ENCODE results near the gene DOCK1.

Gene DOCK1

DNA sequence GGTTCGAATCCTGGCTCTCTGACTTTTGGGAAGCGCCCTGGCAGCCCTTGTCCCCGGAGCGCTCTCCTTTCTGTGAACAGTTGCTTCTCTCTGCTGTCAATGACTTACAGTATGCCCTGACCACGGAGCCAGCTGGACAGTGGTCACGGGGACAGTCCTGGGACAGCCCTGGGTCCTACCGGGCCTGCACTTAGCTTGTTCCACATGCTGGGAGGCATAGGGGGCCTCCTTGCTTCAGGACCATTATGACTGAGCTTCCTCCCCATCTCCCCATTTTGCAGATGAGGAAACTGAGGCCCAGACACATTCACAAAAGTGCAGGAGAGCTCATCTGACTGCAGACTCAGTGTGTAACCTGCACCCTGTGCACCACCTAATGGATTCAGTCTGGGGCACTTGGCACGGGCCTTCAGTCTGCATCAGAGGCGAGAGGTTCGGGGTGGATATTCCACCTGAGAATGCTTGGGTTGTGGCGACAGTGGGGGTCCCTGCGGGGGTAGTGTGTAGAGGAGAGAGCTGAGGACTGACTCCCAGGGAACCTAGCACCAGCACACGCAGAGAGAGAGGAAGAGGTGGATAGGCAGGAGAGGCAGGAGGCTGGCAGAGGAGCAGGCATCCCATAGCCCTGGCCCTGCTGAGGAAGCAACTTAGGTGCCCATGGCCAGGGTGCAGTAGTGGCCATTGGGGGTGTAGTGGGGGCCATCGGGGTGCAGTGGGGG, 1.6 kb downstream of the DOCK1 start:
- Histone ChIP-seq H3K9me3 (ENCODE audit: severe bottlenecking) (no peaks in the 10 kb centered on the region), H3K27me3 (ENCODE audit: insufficient read depth, low read depth, severe bottlenecking) (no peaks in the 10 kb centered on the region), H3K36me3 (no peaks in the 10 kb centered on the region), H3K4me3 (ENCODE audit: low read depth, low read length) (no peak overlapping the region), H3K27ac (no peak overlapping the region)
- no peak for DNase-seq
- TF ChIP-seq, protein P1, sequence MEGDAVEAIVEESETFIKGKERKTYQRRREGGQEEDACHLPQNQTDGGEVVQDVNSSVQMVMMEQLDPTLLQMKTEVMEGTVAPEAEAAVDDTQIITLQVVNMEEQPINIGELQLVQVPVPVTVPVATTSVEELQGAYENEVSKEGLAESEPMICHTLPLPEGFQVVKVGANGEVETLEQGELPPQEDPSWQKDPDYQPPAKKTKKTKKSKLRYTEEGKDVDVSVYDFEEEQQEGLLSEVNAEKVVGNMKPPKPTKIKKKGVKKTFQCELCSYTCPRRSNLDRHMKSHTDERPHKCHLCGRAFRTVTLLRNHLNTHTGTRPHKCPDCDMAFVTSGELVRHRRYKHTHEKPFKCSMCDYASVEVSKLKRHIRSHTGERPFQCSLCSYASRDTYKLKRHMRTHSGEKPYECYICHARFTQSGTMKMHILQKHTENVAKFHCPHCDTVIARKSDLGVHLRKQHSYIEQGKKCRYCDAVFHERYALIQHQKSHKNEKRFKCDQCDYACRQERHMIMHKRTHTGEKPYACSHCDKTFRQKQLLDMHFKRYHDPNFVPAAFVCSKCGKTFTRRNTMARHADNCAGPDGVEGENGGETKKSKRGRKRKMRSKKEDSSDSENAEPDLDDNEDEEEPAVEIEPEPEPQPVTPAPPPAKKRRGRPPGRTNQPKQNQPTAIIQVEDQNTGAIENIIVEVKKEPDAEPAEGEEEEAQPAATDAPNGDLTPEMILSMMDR (IDR thresholded peaks at IDR 0.05; ENCODE audit: low read depth, low read length): no peak

DNA sequence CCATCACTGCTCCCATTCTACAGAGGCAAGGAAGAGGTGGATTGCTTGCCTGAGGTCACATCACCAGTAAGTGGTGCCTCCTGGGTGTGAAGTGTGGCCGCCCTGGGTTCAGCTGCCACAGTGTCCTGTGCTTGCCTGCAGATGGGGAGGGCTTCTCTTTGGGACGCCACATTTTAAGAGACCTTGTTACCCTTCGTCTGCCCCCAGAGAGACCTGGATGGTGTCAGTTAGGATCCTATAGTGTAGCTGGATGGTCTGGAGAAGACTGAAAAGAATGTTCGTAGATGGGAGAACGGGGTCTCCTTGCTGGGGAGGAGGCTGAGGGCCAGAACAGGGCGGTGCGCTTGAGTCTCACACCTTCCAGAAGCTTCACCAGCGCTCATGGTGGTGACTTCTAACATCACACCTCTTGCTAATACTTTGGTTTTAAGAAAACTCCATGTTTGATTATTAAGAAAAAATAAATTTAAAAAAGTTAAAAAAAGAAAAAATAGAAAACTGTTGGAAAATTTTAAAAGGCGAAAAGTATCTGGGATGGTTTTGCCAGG, 2.3 kb downstream of the DOCK1 start:
- no peak for DNase-seq
- no peak overlapping the region for H3K4me3 ChIP-seq (ENCODE audit: low read depth, low read length)
- H3K27me3 ChIP-seq (ENCODE audit: insufficient read depth, low read depth, severe bottlenecking): no peaks in the 10 kb centered on the region
- no peaks in the 10 kb centered on the region for H3K36me3 ChIP-seq
- no peak overlapping the region for H3K27ac ChIP-seq
- H3K9me3 ChIP-seq (ENCODE audit: severe bottlenecking): no peaks in the 10 kb centered on the region
- TF ChIP-seq, protein P1 (IDR thresholded peaks at IDR 0.05; ENCODE audit: low read depth, low read length): no peak

DNA sequence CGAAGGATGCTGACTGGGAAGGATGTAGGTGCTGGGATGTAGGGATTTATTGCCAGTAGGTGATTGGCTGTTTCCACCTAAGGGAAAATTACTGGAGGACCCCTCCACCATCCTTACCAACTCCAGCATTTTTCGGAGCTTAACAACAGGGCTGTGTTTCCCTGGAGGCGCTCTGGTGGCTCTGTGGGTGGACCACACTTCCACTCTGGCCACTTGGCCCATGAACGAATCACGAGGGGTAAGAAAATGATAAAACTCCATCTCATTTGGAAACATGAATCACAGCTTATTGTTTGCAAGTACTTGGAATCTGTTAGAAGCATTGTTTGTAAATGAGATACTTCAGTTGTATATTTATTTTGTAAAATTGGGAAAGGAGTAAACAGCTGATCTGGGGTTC, 3.0 kb downstream of the DOCK1 start:
- Histone ChIP-seq H3K9me3 (ENCODE audit: severe bottlenecking) (no peaks in the 10 kb centered on the region), H3K4me3 (ENCODE audit: low read depth, low read length) (no peak overlapping the region), H3K27me3 (ENCODE audit: insufficient read depth, low read depth, severe bottlenecking) (no peaks in the 10 kb centered on the region), H3K27ac (no peak overlapping the region), H3K36me3 (no peaks in the 10 kb centered on the region)
- no peak for DNase-seq
- TF ChIP-seq, protein P1 (IDR thresholded peaks at IDR 0.05; ENCODE audit: low read depth, low read length): no peak

DNA sequence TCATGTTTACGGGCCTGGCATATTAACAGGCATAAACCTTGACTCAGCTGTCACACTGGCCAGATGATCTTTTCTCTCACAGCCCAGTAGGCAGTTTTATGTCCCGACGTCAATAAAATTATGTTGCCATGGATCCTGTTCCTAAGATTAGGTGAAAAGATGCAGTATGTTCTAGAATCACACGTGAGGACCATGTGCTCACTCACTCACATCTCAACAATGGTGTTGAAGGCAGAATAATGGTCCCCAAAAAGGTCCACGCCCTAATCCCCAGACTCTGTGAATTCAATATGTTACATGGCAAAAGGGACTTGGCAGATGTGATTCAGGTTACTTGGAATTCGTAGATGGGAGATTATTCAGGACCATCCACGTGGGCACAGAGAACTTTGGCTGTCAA, 3.5 kb downstream of the DOCK1 start:
- TF ChIP-seq, protein P1 (IDR thresholded peaks at IDR 0.05; ENCODE audit: low read depth, low read length): no peak
- DNase-seq: no peak
- H3K27ac ChIP-seq: no peak overlapping the region
- no peaks in the 10 kb centered on the region for H3K36me3 ChIP-seq
- no peak overlapping the region for H3K4me3 ChIP-seq (ENCODE audit: low read depth, low read length)
- no peaks in the 10 kb centered on the region for H3K27me3 ChIP-seq (ENCODE audit: insufficient read depth, low read depth, severe bottlenecking)
- no peaks in the 10 kb centered on the region for H3K9me3 ChIP-seq (ENCODE audit: severe bottlenecking)

DNA sequence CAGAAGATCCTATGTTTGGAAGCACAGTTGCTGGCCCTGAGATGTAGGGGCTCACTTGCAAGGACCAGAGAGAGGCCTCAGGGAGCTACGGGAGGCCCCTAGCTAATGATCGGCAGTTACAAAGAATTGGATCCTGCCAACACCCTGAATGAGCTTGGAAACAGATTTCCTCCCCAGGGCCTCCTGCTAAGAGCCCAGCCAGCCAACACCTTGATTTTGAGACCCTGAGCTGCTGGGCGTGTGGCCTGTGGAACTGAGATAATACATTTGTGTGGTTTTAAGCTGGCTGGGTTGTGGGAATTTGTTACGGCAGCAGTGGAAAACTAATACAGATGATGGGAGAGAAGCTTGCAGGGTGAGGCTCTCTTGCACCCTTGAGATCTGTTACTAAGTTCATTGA, 3.9 kb downstream of the DOCK1 start:
- DNase-seq: no peak
- Histone ChIP-seq H3K36me3 (no peaks in the 10 kb centered on the region), H3K27ac (no peak overlapping the region), H3K4me3 (ENCODE audit: low read depth, low read length) (no peak overlapping the region), H3K9me3 (ENCODE audit: severe bottlenecking) (no peaks in the 10 kb centered on the region), H3K27me3 (ENCODE audit: insufficient read depth, low read depth, severe bottlenecking) (no peaks in the 10 kb centered on the region)
- TF ChIP-seq, protein P1 (IDR thresholded peaks at IDR 0.05; ENCODE audit: low read depth, low read length): no peak

DNA sequence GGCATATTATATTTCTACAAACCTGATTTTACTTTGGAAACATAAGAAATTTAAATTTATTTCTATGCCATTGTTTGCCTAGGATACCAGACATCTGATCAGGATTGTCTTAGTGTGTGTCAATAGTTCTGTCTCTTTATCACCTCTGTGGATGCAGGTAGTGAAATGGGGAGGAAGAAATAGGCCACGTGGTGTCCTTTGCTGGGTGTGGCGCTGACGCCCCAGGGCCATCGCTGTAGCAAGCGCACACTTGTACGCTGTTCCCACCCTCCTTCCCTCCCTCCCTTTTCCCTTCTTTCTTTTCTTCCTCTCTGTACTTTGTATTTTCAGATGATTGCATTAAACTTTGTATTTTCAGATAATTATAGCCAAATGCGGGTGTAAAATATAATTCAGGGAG, 5.0 kb downstream of the DOCK1 start:
- no peak for DNase-seq
- no peaks in the 10 kb centered on the region for H3K27me3 ChIP-seq (ENCODE audit: insufficient read depth, low read depth, severe bottlenecking)
- no peaks in the 10 kb centered on the region for H3K9me3 ChIP-seq (ENCODE audit: severe bottlenecking)
- no peak overlapping the region for H3K4me3 ChIP-seq (ENCODE audit: low read depth, low read length)
- no peak overlapping the region for H3K27ac ChIP-seq
- H3K36me3 ChIP-seq: no peaks in the 10 kb centered on the region
- TF ChIP-seq, protein P1 (IDR thresholded peaks at IDR 0.05; ENCODE audit: low read depth, low read length): no peak

Data from WERI-Rb-1 (cell line).